ENCODE data around the gene BAZ2A.

- TF ChIP-seq EZH2 (IDR thresholded peaks at IDR 0.05; ENCODE audit: insufficient read depth, poor library complexity, severe bottlenecking), result no peak
- TF ChIP-seq EZH2phosphoT487 (IDR thresholded peaks at IDR 0.05; ENCODE audit: insufficient read depth, low read depth), result no peak
These were observed 7.5 kb upstream of the BAZ2A start for GRCh38 chr12:56637621-56638020.

Data from GM23248 (cell line).